WI38 (cell line): ENCODE data around the gene FGL2.
"Not testable (repeated sequence)": the region's sequence is repeated elsewhere in the genome, so short reads cannot be mapped to it uniquely, and the experiment has no call there.

ENCODE experiments used
- H3K4me3 ChIP-seq: 2 replicates; pipeline ENCODE4 v1.5.1; 2011; ENCODE audit warnings: low read depth, mild to moderate bottlenecking, control low read depth, low read length
- TF ChIP-seq, protein P1 (sequence below): IDR thresholded peaks from 2 replicates; pipeline ENCODE4 v1.5.1; 2012; ENCODE audit warnings: low read depth, mild to moderate bottlenecking, control low read depth, low read length

The FGL2 gene

DNA sequence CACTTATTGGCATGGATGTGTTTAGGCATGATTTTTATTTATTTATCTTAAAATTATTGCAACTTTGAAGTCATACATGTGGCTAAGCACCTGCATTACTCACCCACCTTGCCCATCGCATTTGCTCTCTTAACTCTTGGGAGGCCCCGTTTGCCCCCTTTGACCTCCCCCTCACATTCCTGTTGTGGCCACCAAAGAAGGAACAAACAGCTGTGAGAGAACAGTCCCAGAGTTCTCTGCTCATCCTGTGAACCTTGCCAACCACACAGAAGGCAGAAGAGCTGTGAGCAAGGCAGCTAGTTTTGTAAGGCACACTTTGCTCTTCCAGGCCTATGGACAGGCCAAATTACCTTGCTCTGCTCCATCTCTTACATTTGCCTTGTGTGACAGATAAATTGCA, 23.6 kb upstream of the FGL2 start:
- TF ChIP-seq, protein P1, sequence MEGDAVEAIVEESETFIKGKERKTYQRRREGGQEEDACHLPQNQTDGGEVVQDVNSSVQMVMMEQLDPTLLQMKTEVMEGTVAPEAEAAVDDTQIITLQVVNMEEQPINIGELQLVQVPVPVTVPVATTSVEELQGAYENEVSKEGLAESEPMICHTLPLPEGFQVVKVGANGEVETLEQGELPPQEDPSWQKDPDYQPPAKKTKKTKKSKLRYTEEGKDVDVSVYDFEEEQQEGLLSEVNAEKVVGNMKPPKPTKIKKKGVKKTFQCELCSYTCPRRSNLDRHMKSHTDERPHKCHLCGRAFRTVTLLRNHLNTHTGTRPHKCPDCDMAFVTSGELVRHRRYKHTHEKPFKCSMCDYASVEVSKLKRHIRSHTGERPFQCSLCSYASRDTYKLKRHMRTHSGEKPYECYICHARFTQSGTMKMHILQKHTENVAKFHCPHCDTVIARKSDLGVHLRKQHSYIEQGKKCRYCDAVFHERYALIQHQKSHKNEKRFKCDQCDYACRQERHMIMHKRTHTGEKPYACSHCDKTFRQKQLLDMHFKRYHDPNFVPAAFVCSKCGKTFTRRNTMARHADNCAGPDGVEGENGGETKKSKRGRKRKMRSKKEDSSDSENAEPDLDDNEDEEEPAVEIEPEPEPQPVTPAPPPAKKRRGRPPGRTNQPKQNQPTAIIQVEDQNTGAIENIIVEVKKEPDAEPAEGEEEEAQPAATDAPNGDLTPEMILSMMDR = no peak
- H3K4me3 ChIP-seq = no peak overlapping the region

DNA sequence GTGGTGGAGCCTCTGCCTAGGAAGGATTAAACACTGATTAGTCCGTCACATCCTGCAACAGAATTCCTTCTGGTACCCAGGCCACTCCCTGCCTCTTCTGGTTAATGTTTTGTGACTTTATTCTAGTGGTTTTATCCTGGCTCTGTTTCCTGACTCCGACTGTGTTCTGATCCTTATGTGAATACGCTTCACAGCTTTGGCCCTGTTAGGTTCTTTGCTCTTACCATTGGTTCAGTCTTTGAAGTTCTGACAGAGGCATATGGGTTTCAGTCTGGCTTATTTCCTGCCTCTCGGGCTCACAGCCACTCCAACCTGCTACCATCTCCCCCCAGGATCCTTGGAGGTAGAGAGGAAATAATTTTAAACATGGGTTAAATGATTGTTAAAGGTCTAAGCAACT, 23.2 kb upstream of the FGL2 start:
- TF ChIP-seq, protein P1 = no peak
- H3K4me3 ChIP-seq = no peak overlapping the region

GRCh38 chr7:77222065-77222464, 22.4 kb upstream of the FGL2 start:
- H3K4me3 ChIP-seq = no peak overlapping the region
- TF ChIP-seq, protein P1 = no peak

DNA sequence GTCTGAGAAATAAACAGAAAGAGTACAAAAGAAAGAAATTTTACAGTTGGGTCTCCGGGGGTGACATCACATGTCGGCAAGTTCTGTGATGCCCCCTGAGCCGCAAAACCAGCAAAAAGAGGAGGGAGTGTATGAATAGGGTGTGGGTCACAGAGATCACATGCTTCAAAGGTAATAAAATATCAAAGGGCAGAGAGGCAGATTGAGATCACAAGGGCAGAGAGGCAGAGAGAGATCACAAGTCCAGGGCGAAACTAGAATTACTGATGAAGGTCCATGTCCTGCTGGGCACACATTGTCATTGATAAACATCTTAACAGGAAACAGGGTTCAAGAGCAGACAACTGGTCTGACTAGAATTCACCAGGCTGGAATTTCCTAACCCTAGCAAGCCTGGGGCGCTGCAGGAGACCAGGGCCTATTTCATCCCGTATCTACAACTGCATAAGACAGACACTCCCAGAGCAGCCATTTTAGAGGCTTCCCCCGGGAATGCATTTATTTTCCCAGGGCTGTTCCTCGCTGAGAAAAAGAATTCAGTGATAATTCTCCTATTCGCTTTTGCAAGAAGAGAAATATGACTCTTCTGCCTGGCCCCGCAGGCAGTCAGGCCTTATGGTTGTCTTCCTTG, 20.2 kb upstream of the FGL2 start:
- not testable (repeated sequence) for H3K4me3 ChIP-seq

GRCh38 chr7:77217474-77218185, 18.0 kb upstream of the FGL2 start:
- TF ChIP-seq, protein P1 = no peak

DNA sequence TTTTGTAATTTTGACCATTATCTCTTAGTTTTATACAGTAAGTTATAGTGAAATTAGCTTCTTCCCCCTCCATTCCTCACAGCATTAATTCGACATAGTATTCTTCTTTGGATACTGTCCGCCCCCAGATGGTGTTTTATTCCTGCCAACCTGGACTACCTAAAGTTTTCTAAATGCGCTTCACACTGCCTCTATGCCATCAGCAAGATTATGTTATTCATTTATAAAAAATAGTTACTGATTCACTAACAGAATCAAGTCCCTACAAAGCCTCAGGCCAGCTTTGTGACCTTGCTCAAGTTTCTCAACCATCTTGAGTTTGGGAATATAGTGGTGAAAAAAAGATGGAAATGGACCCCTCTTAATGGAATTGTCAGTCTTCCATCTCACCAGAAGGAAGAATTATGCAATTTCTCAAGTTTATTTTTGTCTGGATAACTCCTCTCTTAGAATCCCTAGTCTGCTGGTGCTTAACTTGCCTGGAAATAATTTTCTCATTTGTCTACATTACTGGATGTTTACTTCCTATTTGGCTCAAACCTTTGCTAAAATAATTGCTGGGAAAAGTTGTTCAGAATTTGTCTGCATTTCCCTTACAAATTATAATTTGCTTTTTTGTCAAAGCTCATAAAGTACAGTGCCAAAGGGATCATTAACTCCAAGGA, 16.7 kb upstream of the FGL2 start:
- H3K4me3 ChIP-seq = no peak overlapping the region
- TF ChIP-seq, protein P1 = no peak

More at GRCh38 chr7:77217474-77218185, 18.0 kb upstream of the FGL2 start:
- no peak overlapping the region for H3K4me3 ChIP-seq

GRCh38 chr7:77209479-77210139, 10.0 kb upstream of the FGL2 start:
- H3K4me3 ChIP-seq = no peak overlapping the region
- TF ChIP-seq, protein P1 = no peak
